GM21825 (cell line): ENCODE data around the gene PDCD6IP.
"Not testable (repeated sequence)": the region's sequence is repeated elsewhere in the genome, so short reads cannot be mapped to it uniquely, and the experiment has no call there.

Experiments used
- ATAC-seq: cut with Tn5 transposase; IDR thresholded peaks from one replicate; pipeline ENCODE4 v1.9.1; 2021; ENCODE audit warnings: mild to moderate bottlenecking, moderate library complexity; ENCODE audit not compliant: unreplicated experiment

Gene PDCD6IP

DNA sequence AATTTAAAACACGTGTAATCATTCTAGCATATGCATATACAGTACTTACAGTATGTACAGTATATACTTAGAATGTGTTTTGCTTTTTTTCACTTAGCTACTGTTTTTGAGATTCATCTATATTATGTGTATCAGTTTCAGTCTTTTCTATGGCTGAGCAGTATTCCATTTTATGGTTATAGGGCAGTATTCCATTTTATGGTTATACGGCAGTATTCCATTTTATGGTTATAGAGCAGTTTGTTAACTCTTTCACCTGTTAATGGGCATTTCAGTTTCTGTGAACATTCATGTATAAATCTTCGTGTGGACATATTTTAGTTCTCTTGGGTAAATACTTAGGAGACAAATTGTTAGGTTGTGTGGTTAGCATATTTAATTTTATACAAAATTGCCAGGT is 40.9 kb downstream of the PDCD6IP start:
- ATAC-seq = no peak

DNA sequence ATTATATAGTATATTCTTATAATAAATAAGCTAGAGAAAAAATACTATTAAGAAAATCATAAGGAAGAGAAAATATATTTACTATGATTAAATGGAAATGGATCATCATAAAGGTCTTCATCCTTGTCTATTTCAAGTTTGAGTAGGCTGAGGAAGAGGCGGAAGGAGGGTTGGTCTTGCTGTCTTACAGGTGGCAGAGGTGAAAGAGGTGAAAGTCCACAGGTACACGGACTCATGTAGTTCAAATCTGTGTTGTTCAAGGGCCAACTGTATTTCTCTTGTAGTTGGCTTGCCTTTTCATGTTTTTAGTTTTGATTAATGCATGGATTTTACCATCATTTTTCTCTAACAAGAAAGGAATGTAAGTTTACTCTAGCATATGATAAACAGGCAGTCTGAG is 41.7 kb downstream of the PDCD6IP start:
- no peak for ATAC-seq

DNA sequence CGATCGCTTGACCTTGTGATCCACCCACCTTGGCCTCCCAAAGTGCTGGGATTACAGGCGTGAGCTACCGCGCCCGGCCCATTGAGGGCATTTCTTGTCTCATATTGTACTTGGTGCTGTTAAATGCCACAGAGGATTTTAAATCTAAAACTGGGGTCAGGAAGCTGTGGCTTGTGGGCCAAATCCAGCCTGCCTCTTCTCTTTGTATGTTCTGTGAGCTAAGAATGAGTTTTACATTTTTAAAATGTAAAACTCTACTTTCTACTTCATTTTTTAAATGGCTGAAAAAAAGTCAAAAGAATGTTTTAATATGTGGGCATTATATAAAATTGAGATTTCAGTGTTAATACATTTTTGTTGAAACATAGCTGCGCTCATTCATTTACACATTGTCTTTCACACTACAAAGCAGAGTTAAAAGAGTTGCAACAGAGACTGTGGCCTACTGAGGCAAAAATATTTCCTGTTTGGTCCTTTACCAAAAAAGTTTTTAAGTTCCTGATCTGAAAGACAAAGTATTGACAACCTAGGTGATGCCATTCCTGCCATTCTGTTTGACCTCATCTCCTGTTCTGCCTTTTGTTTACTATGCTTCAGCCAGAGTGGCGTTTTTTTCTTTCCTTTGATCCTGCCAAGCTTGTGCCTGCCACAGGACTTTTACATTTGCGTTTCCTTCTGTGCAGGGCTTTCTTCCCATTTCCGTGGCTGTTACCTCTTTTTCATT is 50.4 kb downstream of the PDCD6IP start:
- no peak for ATAC-seq

DNA sequence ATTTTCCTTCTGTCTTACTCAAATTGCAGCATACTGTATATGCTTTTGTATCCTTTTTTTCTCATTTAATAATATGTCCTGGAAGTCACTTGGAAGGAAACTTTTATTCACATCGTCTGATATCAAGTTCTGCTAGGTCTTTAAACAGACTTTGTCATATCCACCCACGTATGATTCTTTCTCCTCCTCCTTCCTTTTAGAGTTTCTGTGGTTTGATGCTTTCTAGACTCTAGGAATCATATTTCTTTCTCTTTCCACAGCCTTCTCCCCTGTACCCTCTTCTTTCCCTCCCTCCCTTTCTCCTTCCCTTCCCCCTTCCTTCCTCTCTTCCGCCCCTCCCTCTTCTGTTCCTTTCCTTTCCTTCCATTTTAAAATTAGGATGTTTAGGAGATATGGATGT is 52.2 kb downstream of the PDCD6IP start:
- ATAC-seq = not testable (repeated sequence)

DNA sequence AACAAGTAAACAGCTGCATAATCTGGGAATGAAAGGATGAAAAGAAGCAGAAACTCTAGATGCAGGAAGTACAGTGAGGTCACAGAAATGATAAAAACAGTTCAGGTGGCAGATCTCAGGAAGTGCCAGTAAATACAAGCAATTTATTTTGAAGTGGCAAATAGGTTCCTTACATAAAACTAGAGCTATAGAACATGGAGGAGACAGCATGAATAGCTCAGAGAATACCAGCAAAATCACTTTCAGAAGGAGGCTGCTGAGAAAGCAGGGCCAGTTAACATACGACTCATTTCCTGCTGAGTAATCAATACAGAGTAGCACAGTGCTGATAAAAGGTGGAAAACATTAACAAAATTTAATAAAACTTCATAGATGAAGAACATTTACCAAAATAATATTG is 57.0 kb downstream of the PDCD6IP start:
- not testable (repeated sequence) for ATAC-seq

DNA sequence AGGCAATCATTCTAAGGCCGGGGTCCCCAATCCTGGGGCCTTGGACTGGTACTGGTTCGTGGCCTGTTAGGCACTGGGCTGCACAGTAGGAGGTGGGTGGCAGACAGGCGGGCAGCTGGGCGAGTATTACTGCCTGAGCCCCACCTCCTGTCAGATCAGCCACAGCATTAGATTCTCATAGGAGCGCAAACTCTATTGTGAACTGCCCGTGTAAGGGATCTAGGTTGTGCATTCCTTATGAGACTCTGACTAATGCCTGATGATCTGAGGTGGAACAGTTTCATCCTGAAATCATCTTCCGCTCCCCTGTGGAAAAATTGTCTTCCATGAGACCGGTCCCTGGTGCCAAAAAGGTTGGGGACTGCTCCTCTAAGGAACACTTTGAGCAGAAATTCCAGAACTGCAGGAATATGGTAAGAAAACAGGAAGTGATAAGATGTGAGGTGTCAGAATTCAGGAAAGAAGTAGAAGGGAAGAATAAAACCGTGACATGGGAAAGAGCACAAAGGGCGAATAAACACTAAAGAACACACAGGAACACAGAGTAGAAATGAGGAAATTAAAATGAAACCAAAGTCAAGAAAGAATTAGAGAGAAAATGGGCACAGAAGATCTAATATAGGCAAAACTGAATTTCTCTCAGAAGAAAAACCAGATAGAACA is 57.6 kb downstream of the PDCD6IP start:
- no peak for ATAC-seq

DNA sequence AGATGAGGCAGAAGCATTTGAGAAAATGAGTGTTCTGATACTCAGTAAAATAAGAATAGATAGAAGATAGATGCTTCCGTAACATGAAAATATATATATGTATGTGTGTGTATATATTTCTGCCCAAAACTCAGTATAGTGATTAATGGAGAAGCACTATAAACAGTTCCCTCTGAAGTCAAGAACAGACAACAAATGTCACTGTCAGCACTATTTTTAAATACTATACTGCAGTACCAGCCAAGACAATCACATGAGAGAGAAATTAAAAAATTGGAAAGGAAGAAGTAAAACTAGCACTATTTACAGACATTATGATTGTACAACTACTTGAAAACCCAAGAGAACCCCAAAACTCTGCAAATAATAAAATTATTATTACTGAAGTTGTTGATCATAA is 59.3 kb downstream of the PDCD6IP start:
- not testable (repeated sequence) for ATAC-seq

DNA sequence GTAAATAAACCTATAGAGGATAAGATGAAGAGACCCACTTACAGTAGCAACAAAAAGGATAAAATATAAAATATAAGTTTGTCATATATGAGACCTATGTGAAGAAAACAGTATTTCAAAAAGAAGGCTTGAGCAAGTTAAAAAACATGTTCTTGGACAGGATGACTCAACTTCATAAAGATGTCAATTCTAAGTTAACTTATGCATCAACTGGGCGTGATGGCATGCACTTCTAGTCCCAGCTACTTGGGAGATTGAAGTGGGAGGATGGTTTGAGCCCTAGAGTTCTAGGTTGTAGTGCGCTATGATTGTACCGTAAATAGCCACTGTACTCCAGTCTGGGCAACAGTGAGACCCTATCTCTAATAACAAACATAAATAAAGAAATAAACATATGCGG is 59.7 kb downstream of the PDCD6IP start:
- no peak for ATAC-seq

DNA sequence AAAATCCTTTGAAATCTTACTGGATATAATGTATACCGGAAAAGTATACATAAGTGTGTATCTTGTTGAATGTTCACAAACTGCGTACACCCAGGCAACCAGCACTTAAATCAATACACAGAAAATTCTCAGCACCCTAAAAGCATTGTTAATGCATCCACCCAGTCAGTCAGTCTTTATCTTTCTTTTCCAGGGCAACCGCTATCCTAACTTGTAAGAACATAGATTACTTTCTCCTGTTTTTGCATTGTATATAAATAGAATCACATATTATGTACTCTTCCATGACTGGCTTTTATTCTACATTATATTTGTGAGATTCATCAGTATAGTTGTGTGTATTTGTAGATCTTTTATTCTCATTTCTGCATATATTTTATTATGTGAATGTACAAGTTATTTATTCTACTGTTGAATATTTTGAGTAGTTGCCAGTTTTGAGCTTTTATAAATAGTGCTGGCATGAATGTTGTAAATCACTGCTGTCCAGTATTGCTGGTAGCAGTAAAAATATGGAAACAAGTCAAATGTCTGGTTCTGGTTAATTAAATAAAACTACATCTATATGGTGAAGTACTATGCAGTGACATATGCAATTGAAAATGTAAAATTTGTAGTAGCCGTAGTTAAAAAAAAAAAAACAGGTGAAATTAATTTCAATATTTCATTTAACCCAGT is 62.1 kb downstream of the PDCD6IP start:
- no peak for ATAC-seq

DNA sequence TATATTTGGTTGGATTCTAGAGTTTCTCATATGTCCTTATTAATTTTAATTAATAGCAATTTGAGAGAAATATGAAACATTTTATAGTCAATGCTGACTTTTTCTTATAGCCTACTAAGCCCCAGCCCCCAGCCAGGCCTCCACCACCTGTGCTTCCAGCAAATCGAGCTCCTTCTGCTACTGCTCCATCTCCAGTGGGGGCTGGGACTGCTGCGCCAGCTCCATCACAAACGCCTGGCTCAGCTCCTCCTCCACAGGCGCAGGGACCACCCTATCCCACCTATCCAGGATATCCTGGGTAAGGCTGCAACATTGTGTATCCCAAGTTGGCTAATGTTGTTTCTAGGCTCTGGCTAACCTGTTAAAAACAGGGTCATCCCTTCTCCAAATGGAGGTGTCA is 66.7 kb downstream of the PDCD6IP start:
- ATAC-seq = no peak

DNA sequence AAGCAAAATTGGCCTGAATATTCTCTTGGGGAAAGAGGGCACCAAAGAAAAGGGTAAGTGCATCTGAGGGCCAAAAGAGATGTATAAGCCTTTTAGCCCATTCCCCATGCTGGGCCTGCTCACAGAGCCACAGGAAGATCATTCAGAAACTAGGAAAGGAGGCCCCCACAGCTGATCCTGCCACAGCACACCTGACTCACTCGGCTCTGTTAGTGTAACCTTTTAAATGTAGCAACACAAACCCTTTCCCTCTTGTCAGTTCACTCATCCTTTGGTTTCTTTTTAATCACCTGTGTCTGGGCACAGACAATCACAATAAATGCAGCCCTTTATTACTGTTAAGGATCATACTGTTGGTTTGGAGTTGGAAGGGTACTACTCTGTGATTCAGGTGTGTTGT is 69.9 kb downstream of the PDCD6IP start:
- no peak for ATAC-seq

DNA sequence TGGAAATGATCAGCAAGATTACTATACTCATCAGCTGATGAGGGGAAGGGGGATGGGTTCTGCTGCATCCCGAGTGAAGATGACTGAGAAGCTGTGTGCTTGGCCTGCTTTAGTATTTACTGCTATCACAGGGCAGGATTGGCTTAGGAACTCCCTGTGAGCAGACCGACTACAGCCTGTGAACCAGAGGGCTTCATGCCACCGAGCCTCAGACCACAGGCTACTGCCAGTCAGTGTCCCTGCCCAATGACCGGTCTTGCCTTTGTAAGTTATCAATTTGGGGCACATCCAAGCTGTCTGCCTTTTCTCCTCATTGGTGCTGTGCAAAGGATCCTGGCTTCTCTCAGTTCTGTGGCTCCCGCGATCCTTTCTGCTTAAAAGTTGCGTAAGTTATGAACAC is 71.5 kb downstream of the PDCD6IP start:
- no peak for ATAC-seq

DNA sequence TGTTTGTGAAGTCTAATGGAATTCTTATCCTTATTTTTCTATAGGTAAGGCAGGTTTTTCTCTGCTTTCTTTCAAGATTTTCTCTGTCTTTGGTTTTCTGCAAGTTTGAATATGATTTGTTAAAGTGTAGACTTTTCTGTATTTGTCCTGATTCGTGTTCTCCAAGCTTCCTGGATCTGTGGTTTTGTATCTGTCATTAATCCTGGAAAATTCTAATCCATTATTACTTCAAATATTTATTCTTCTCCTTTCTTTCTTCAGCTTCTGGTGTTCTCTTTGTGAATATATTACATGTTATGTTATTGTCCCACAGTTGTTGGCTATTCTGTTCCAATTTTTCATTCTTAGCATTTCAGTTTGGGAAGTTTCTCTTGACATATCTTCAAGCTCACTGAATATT is 76.4 kb downstream of the PDCD6IP start:
- ATAC-seq = no peak

DNA sequence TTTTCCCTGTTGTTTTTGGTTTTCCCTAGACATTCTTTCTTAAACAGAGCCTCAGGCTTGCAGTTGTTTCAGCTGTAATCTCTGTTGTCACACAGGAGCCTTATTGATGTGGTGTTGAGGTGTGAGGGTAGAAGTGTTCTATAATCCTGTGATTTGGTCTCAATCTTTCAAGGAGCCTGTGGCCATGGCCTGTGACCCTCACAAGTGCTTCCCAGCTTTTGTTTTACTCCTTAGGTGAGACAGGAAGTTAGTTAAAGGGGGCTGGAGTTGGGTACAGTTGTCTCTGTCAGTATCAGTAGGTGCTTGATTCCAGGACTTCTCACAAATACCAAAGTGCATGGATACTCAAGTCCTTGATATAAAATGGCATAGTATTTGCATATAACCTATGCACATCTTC is 77.2 kb downstream of the PDCD6IP start:
- no peak for ATAC-seq

DNA sequence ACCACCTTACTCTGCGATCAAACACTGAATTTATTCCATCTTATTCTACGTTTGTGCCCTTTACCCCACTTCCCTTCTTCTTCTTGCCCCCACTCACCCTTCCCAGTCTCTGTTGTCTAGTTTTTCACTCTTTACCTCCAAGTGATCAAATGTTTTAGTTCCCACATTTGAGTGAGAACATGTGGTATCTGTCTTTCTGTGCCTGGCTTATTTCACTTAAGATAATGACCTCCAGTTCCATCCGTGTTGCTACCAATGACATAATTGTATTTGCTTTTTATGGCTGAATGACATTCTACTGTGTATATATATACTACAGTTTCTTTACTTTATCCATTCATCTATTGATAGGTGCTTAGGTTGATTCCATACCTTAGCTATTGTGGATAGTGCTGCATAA is 78.8 kb downstream of the PDCD6IP start:
- no peak for ATAC-seq

DNA sequence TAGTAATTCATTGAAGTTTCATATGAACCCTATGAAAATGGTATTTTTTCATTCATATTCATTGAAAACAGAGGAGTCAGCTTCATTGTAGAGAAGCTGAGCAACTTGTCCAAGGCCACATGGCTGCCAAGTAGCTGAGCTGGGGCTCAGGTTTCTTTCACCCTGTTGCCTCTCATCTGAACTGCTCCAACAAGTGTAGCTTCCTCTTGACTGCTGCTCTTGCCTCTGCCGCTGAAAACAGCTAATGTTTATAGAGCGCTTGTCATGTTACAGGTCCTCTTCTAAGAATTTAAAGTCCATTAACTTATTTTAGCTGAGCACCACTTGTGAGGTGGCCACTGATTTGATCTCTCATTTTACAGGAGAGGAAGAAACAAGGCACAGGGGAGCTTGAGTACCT is 81.1 kb downstream of the PDCD6IP start:
- ATAC-seq = no peak

DNA sequence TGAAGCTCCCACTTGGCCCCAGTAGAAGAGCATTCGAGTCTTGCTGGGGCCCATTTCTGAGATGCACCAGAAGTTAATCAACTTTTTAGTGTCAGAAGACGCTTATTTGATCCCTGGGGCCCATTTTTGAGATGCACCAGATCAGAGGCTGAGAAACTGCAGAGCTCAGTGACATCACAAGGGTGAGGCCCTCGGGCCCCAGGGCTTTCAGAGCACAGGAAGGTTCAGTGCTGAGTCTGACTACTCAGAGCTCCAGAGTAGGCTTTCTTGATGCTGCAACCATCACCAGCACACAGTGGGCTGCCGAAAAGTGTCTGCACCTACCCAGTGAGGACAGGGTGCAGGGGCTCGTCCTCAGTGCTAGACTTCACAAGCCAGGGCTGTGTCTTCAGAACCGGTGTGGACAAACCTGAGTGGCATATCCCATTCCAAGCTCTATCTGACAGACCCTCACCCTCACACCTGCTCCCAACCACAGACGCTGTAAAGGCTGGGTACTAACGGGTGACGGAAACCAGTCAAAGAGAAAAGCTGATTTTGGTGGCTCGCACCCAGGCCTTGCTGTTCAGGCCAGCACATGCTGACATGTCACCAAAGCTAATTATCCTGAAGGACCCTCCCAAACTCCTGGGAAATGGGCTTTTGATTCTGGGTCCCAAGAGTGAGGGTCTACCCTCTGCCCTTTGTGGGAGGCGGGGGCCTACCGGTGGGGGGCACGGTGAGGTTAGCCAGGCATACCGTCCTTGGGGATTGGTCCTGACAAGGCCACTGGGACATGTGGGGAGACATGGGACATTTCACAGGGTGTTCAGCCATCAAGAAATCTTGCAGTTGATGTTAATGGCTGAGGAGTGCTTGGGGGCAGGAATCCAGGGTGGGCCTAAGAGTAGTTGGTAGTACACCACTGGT is 83.0 kb downstream of the PDCD6IP start:
- ATAC-seq = no peak

DNA sequence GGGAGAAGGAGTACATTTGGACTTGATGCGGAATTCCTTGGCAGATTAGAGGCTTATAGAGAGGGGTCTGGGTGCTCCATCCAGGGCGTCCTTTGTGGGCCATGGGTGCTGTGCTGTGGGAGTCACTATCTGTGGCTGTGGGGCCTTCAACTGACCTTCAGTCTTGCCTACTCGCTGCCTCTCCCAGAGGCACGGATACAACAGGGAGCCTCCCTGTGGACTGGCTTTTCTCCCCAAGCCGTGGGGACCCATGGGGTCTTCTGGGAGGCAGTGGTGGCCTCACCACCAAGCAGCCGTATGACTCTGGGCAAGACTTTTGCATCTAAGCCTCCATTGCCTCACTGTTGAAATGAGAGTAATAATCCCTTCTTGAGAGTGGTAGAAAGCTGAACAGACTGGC is 83.9 kb downstream of the PDCD6IP start:
- ATAC-seq = no peak

DNA sequence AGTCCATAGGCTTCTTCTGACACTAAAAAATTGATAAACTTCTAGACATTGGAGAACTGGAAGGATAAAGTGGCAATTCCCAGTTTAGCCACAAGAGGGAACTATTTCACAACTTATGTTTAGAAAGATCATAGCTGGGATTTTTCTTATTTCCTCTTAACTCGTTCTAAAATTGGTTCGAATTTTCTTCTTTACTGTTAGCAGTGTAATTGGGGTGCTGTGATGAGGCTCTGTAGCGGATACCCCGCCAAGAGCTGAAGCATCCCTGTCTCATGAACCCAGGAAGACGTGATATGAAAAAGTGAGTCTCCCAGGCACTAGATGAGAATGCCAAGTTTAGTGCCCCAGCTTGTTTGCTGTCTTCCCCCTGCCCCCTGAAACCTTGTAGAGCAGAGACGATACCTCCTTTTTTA is 85.1 kb downstream of the PDCD6IP start:
- no peak for ATAC-seq

DNA sequence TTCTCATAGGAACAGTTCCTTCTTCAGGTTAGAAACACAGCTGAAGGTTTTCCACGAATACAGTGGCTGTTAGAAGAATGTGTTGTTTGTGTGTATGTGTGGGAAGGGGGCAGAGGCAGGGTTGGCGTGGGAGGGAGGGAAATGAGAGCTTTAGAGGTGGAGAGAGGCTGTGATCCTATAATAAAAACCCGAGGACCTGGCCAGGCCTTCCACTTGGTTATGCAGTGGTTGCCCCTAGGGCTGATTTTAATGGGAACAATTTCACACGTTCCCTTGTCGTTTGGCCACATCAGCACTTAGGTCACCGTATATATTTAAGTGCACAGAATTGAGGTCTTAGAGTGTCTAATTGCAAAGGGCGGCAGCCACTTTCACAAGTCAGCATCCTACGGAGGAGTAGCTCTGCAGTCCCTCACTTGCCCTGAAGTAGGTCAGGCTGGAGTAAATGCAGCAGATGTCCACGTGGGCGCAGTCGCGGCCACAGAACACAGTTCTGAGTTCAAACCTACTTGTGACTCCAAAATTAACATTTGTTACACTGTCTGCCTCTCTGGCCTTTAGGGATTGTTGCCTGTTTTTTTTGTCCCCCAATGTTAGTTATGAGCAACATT is 85.6 kb downstream of the PDCD6IP start:
- ATAC-seq = no peak

DNA sequence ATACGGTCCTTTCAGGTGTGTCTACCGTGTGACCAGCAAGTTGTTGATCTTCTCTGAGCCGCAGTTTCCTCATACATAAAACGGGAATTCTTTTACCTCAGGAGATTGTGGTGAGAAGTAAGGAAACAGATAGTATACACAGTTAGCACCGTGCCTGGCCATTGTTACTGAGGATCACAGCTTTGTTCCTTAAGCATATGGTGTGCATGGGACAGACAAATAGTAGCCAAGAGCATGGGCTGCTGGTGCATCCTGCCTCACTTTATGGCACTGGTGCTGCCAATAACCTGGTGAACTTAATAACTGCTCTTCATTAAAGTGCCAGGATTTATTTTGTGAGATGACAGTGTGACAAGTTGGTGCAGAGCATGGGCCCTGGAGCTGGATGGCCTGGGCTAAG is 86.3 kb downstream of the PDCD6IP start:
- ATAC-seq = no peak
